ENCODE data around the gene BOD1. TPM values are rescaled to one million over a fixed set of nuclear protein-coding genes. Genes with fewer than 3 reads are reported as not detected.
A peak's percentile ranks its signal among the peaks of the same experiment; 100 is the strongest.

BOD1 gene
- total RNA-seq, 2 donors from 2014 or later: 34.8 to 35.6 TPM

GRCh38 chr5:173623296-173623771 is 6.9 kb upstream of the BOD1 start:
- intact Hi-C loops (cut with DNase I): loop anchor here in 1 of 2 donors (5.0 kb wide), 2 partner anchors 349 to 364 kb away; partner anchors contain the start of gene C5orf47
- no peak for DNase-seq (ENCODE audit: low spot score)

- intact Hi-C loops (cut with DNase I): loop anchor here in 1 of 2 donors (5.0 kb wide), 2 partner anchors 350 to 365 kb away; partner anchors contain the start of gene C5orf47
- no peak for DNase-seq (ENCODE audit: low spot score)
Measured at GRCh38 chr5:173622183-173623047, 6.0 kb upstream of the BOD1 start.

- intact Hi-C loops (cut with DNase I): loop anchor here in 1 of 2 donors (5.0 kb wide), 2 partner anchors 352 to 367 kb away; partner anchors contain the start of gene C5orf47
- DNase-seq (ENCODE audit: low spot score): no peak
Measured at GRCh38 chr5:173620784-173621183, 4.3 kb upstream of the BOD1 start.

GRCh38 chr5:173618927-173619519 is 2.6 kb upstream of the BOD1 start:
- intact Hi-C loops (cut with DNase I): loop anchor here (2.0 to 5.0 kb wide), 3 partner anchors 268 to 693 kb away; partner anchors contain the start of gene CPEB4 (in 1 of the 2)
- no peak for DNase-seq (ENCODE audit: low spot score)

GRCh38 chr5:173615884-173616576 is 420 bp downstream of the BOD1 start:
- intact Hi-C loops (cut with DNase I): loop anchor here in 1 of 2 donors (5.0 kb wide), 2 partner anchors 271 to 696 kb away; partner anchors contain the start of gene CPEB4
- DNase-seq (ENCODE audit: low spot score): peak; percentile 88

- no peak for DNase-seq (ENCODE audit: low spot score)
- intact Hi-C loops (cut with DNase I): no loop called here
Measured at GRCh38 chr5:173614591-173614990, 1.9 kb downstream of the BOD1 start.

- DNase-seq (ENCODE audit: low spot score): no peak
Measured at GRCh38 chr5:173613433-173614159, 2.9 kb downstream of the BOD1 start.

GRCh38 chr5:173612948-173613347 is 3.5 kb downstream of the BOD1 start:
- intact Hi-C loops (cut with DNase I): no loop called here
- DNase-seq (ENCODE audit: low spot score): no peak

More at GRCh38 chr5:173613433-173614159, 2.9 kb downstream of the BOD1 start:
- intact Hi-C loops (cut with DNase I): no loop called here

GRCh38 chr5:173611706-173612105 is 4.7 kb downstream of the BOD1 start:
- no peak for DNase-seq (ENCODE audit: low spot score)
- intact Hi-C loops (cut with DNase I): no loop called here

GRCh38 chr5:173604141-173604540 is 12.3 kb downstream of the BOD1 start:
- DNase-seq (ENCODE audit: low spot score): no peak
- intact Hi-C loops (cut with DNase I): no loop called here

GRCh38 chr5:173602423-173602822 is 14.0 kb downstream of the BOD1 start:
- intact Hi-C loops (cut with DNase I): no loop called here
- DNase-seq (ENCODE audit: low spot score): peak; percentile 92

GRCh38 chr5:173598686-173599085 is 17.8 kb downstream of the BOD1 start:
- intact Hi-C loops (cut with DNase I): no loop called here
- no peak for DNase-seq (ENCODE audit: low spot score)

GRCh38 chr5:173597304-173597703 is 19.1 kb downstream of the BOD1 start:
- no peak for DNase-seq (ENCODE audit: low spot score)
- intact Hi-C loops (cut with DNase I): no loop called here

GRCh38 chr5:173595841-173596240 is 20.6 kb downstream of the BOD1 start:
- intact Hi-C loops (cut with DNase I): no loop called here
- DNase-seq (ENCODE audit: low spot score): no peak

GRCh38 chr5:173594061-173594460 is 22.4 kb downstream of the BOD1 start:
- intact Hi-C loops (cut with DNase I): no loop called here
- no peak for DNase-seq (ENCODE audit: low spot score)

GRCh38 chr5:173592050-173592669 is 24.3 kb downstream of the BOD1 start:
- intact Hi-C loops (cut with DNase I): no loop called here
- DNase-seq (ENCODE audit: low spot score): no peak

GRCh38 chr5:173591056-173591514 is 25.4 kb downstream of the BOD1 start:
- no peak for DNase-seq (ENCODE audit: low spot score)
- intact Hi-C loops (cut with DNase I): no loop called here

- DNase-seq (ENCODE audit: low spot score): no peak
- intact Hi-C loops (cut with DNase I): no loop called here
Measured at GRCh38 chr5:173590436-173591055, 25.9 kb downstream of the BOD1 start.

All from posterior vena cava (tissue), 2 donors.